ELF-1 (cell line): Measurements from ENCODE around the gene CHST8.
A peak's percentile ranks its signal among the peaks of the same experiment; 100 is the strongest.

Experiments
- DNase-seq: peaks from one replicate; pipeline ENCODE4 v3.0.0-alpha.2; 2016; ENCODE audit warnings: low read depth, low spot score

Gene CHST8

GRCh38 chr19:33736158-33736557 is 114.4 kb downstream of the CHST8 start:
- no peak for DNase-seq

GRCh38 chr19:33736787-33737186 is 115.0 kb downstream of the CHST8 start:
- DNase-seq, result no peak

- no peak for DNase-seq
Measured at GRCh38 chr19:33737681-33738371, 116.1 kb downstream of the CHST8 start.

GRCh38 chr19:33740811-33741396 is 119.2 kb downstream of the CHST8 start:
- DNase-seq, result peak; percentile 72

- no peak for DNase-seq
Measured at GRCh38 chr19:33745297-33745696, 123.5 kb downstream of the CHST8 start.

GRCh38 chr19:33746159-33746558 is 124.4 kb downstream of the CHST8 start:
- DNase-seq, result no peak

GRCh38 chr19:33747273-33747672 is 125.5 kb downstream of the CHST8 start:
- DNase-seq, result no peak

- DNase-seq, result no peak
Measured at GRCh38 chr19:33748231-33748630, 126.5 kb downstream of the CHST8 start.

GRCh38 chr19:33749016-33749415 is 127.3 kb downstream of the CHST8 start:
- DNase-seq, result no peak

- no peak for DNase-seq
Measured at GRCh38 chr19:33749619-33750175, 127.9 kb downstream of the CHST8 start.

- DNase-seq, result no peak
Measured at GRCh38 chr19:33750587-33751435, 129.1 kb downstream of the CHST8 start.

- no peak for DNase-seq
Measured at GRCh38 chr19:33751436-33751770, 129.7 kb downstream of the CHST8 start.

- no peak for DNase-seq
Measured at GRCh38 chr19:33752018-33752800, 130.5 kb downstream of the CHST8 start.

- DNase-seq, result no peak
Measured at GRCh38 chr19:33752945-33753344, 131.2 kb downstream of the CHST8 start.

- no peak for DNase-seq
Measured at GRCh38 chr19:33754361-33754760, 132.6 kb downstream of the CHST8 start.

GRCh38 chr19:33755099-33756035 is 133.6 kb downstream of the CHST8 start:
- DNase-seq, result peak; percentile 47

GRCh38 chr19:33756177-33756576 is 134.4 kb downstream of the CHST8 start:
- no peak for DNase-seq

- DNase-seq, result peak; percentile 37
Measured at GRCh38 chr19:33758541-33759013, 136.8 kb downstream of the CHST8 start.

- DNase-seq, result no peak
Measured at GRCh38 chr19:33759356-33759755, 137.6 kb downstream of the CHST8 start.

GRCh38 chr19:33763633-33764371 is 142.0 kb downstream of the CHST8 start:
- peak; percentile 31 for DNase-seq
